ENCODE data around the gene PALM3. TPM values are rescaled to one million over a fixed set of nuclear protein-coding genes. Genes with fewer than 3 reads are reported as not detected.

Gene PALM3
- total RNA-seq, 1 experiment from 2014 or later = 3.3 TPM

GRCh38 chr19:14091813-14092462 lies 30.1 kb upstream of the PALM3 start:
- Histone ChIP-seq H2AFZ (ENCODE audit: low read depth, low read length, poor library complexity, severe bottlenecking) (no peak overlapping the region), H3K9me2 (ENCODE audit: insufficient read depth) (no peaks in the 10 kb centered on the region), H3K36me3 (ENCODE audit: control insufficient read depth in 1 of 2, insufficient read depth in 2 of 2, low read length in 2 of 2) (peaks cover 0 to 9% of the 10 kb centered on the region in 2 experiments; a peak in 1 of 4 replicates), H3K4me2 (ENCODE audit: low read length) (peak overlapping the region; percentile 91), H4K20me1 (ENCODE audit: insufficient read depth) (no peaks in the 10 kb centered on the region), H3K79me2 (ENCODE audit: insufficient read depth, low read length) (no peaks in the 10 kb centered on the region), H3K27me3 (ENCODE audit: insufficient read depth, low read length) (no peaks in the 10 kb centered on the region), H3K27ac (ENCODE audit: low read depth, low read length) (peak overlapping the region; percentile 83), H3K9me3 (ENCODE audit: control insufficient read depth in 1 of 2, insufficient read depth in 1 of 2, low read depth in 1 of 2, low read length in 2 of 2) (peaks cover 3 to 7% of the 10 kb centered on the region in 2 experiments; a peak in 1 of 4 replicates), H3K4me3 (replicated peaks in 1 of 2; ENCODE audit: low read depth in 1 of 2, low read length in 2 of 2) (peak overlapping the region; percentile 41 to 66), H3K4me1 (ENCODE audit: control insufficient read depth in 1 of 2, insufficient read depth in 2 of 2, low read length in 2 of 2) (peaks cover 12 to 19% of the 10 kb centered on the region in 2 experiments), H3K9ac (ENCODE audit: low read length) (peak overlapping the region; percentile 73)
- DNase-seq (ENCODE audit: low read depth, low spot score) (no peak), ATAC-seq (no peak)
- ChIA-PET CTCF (no interaction called here), POLR2A (no interaction called here), RAD21 (ENCODE audit: low non-redundant PET in 1 of 2, low total read pairs in 2 of 2, uncharacterized antibody in 2 of 2, unreplicated experiment in 2 of 2) (no interaction called here)
- TSS peak; percentile 79 for BruUV-seq (replicated peaks)
- intact Hi-C loops (cut with micrococcal nuclease) = no loop called here
- TF ChIP-seq CBX3 (IDR thresholded peaks at IDR 0.05; ENCODE audit: low read depth) = no peak
- no peak for TF ChIP-seq REST (IDR thresholded peaks at IDR 0.05; ENCODE audit: low read depth)
- no peak for TF ChIP-seq ZBTB33 (IDR thresholded peaks at IDR 0.05; ENCODE audit: extremely low read depth, insufficient replicate concordance, low read length)
- TF ChIP-seq ATF3 (IDR thresholded peaks at IDR 0.05) = no peak
- no peak for TF ChIP-seq CTCF (IDR thresholded peaks at IDR 0.05 in 2 of 3, conservative IDR thresholded peaks at IDR 0.05 in 1 of 3; ENCODE audit: borderline replicate concordance in 1 of 3, insufficient read depth in 1 of 3, low read depth in 2 of 3, low read length in 2 of 3)
- no peak for TF ChIP-seq ZNF274 (IDR thresholded peaks at IDR 0.05; ENCODE audit: low read depth, low read length)
- no peak for TF ChIP-seq SIN3A (IDR thresholded peaks at IDR 0.05; ENCODE audit: low read depth)
- TF ChIP-seq EZH2 (IDR thresholded peaks at IDR 0.05) = no peak
- TF ChIP-seq POLR2A (IDR thresholded peaks at IDR 0.05; ENCODE audit: borderline replicate concordance, extremely low read depth, insufficient read depth, insufficient read length) = no peak
- no peak for TF ChIP-seq RAD21 (IDR thresholded peaks at IDR 0.05; ENCODE audit: low read depth)
- no peak for TF ChIP-seq POLR2AphosphoS5 (IDR thresholded peaks at IDR 0.05; ENCODE audit: low read depth, low read length)
- TF ChIP-seq ELF1 (IDR thresholded peaks at IDR 0.05; ENCODE audit: borderline replicate concordance, low read depth) = no peak
- TF ChIP-seq EGR1 (IDR thresholded peaks at IDR 0.05; ENCODE audit: low read depth) = no peak
- TF ChIP-seq MAX (IDR thresholded peaks at IDR 0.05) = no peak
- TF ChIP-seq SP1 (IDR thresholded peaks at IDR 0.05; ENCODE audit: low read depth) = no peak
- TF ChIP-seq JUND (IDR thresholded peaks at IDR 0.05) = no peak
- TF ChIP-seq TCF7L2 (IDR thresholded peaks at IDR 0.05; ENCODE audit: borderline replicate concordance, extremely low read depth, insufficient read depth, insufficient read length) = no peak
- TF ChIP-seq SRF (IDR thresholded peaks at IDR 0.05; ENCODE audit: low read depth) = no peak
- no peak for TF ChIP-seq YY1 (IDR thresholded peaks at IDR 0.05; ENCODE audit: extremely low read depth, insufficient replicate concordance, low read depth, low read length)
- TF ChIP-seq FOSL1 (IDR thresholded peaks at IDR 0.05; ENCODE audit: low read depth) = no peak

Data from HCT116 (cell line).